GM19438 (cell line): Measurements from ENCODE around the gene LCN15.
"Not testable (repeated sequence)": the region's sequence is repeated elsewhere in the genome, so short reads cannot be mapped to it uniquely, and the experiment has no call there.

Experiments used
- ATAC-seq: cut with Tn5 transposase; IDR thresholded peaks from one replicate; pipeline ENCODE4 v1.9.1; 2021; ENCODE audit warnings: low read depth; ENCODE audit not compliant: unreplicated experiment

The LCN15 gene

DNA sequence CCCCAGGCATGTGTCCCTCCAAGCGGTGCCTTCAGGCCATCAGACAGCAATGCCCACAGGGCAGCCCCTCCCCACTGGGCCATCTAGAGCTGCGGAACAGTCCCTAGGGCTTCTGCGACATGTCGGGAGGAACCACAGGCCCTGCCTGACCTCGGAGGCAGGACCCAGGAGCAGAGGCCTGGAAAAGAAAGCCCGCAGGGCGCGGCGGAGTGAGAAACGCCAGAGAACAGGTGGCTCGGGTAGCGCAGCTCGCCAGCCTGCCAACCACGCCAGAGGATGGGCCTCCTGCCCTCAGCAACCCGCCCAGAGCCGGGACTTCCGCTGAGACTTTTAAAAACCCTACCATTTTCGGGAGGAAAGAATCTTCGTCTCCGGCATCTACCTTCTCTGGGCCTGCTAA lies 7.0 kb downstream of the LCN15 start:
- no peak for ATAC-seq

DNA sequence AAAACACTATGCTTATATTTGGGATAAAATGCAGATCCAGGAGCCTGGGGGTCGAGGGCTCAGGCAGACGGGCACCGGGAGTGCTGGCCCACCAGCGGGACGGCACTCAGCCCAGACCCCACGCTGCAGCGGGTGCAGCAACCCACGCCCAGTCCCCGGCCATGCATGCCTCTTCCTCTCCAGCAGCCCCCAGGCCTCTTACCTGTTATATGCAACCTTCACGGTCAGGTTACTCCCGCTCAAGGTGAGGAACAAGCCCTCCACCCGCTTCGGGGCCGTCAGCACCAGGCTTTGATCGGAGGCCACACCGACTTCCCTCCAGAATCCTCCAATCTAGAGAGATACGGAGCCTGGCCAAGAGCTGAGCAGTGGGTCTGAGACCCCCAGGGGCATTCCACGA lies 7.5 kb downstream of the LCN15 start:
- ATAC-seq: no peak

DNA sequence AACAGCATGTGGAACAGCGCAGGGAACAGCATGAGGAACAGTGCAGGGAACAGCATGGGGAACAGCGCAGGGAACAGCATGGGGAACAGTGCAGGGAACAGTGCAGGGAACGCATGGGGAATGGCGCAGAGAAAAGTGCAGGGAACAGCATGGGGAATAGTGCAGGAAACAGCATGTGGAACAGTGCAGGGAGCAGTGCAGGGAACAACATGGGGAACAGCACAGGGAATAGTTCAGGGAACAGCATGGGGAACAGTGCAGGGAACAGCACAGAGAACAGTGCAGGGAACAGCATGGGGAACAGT lies 8.2 kb downstream of the LCN15 start:
- ATAC-seq: no peak

DNA sequence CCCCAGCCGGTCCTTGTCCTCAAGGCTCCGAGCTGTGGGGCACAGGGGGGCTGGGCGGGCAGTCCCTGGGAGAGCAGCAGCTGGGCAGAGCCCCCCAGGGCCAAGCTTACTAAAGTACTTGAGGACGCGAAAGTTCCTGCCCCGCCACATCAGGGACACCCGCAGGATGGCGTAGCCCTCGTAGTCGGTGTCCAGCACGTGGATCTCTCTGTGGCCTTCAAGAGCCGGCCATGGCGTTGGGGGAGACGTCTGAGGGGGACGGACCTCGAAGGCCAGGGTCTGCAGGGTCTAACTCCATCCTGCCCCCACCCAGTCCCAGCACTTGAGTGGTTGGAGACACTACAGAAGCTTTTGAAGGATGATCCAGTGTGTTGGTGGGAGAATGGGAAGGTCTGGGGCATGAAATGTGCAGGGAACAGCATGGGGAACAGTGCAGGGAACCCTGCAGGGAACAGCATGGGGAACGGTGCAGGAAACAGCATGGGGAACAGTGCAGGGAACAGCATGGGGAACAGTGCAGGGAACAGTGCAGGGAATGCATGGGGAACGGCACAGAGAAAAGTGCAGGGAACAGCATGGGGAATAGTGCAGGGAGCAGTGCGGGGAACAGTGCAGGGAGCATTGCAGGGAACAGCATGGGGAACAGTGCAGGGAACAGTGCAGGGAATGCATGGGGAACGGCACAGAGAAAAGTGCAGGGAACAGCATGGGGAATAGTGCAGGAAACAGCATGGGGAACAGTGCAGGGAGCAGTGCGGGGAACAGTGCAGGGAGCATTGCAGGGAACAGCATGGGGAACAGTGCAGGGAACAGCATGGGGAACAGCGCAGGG lies 8.8 kb downstream of the LCN15 start:
- ATAC-seq: not testable (repeated sequence)

DNA sequence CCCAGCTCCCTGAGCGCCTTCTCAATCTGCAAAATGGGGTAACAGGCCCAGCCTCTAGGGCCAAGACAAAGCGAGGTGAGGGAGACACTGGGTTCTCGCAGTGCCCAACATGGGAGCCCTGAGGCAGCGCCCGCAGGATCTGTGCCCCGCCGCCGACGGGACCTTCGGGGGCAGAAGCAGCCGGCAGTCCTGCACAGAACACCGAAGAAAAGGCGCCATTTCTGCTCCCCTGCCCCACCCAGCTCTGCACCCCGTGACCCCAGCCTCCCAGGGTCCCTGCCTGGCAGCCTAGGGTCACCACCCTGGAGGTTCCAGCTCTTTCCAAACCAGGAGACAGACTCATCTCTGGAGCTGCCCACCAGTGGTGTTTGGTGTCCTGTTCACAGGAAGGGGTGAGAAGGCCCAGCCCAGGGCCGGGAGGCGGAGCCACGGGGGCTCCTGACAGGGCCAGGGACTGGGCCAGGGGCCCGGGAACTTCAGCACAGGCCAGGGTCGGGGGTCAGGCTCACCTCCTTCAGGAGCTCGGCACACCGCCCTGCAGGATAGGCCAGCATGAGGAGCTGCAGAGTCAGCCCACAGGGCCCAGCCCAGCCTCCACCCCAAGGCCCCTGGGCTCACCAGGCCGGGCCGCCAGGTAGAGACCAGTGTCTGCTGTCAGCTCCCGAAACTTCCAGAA lies 9.6 kb downstream of the LCN15 start:
- no peak for ATAC-seq

DNA sequence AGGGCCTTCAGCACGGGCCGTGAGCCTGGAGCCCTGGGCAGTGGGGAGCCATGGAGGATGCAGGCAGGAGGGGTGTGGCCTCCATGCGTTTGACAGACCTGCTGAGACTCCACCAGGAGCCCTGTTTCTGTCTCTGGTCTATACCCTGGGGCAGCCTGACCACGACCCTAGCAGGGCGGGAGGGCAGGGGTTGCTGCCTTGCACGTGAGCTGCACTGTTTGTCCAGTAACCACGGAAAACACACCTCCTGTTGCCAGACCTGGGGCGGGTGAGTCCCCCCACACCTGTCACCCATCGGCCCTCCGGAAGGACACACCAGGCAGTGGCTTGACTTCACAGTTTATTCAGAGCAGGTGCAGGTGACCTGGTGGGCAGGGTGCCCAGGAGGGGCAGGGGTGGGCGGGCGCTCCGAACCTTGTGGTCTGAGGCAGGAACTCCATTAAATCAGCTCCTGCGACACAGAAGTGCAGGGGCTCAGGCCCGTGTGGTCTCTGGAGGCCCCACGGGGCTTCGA lies 10.2 kb downstream of the LCN15 start:
- ATAC-seq: no peak

DNA sequence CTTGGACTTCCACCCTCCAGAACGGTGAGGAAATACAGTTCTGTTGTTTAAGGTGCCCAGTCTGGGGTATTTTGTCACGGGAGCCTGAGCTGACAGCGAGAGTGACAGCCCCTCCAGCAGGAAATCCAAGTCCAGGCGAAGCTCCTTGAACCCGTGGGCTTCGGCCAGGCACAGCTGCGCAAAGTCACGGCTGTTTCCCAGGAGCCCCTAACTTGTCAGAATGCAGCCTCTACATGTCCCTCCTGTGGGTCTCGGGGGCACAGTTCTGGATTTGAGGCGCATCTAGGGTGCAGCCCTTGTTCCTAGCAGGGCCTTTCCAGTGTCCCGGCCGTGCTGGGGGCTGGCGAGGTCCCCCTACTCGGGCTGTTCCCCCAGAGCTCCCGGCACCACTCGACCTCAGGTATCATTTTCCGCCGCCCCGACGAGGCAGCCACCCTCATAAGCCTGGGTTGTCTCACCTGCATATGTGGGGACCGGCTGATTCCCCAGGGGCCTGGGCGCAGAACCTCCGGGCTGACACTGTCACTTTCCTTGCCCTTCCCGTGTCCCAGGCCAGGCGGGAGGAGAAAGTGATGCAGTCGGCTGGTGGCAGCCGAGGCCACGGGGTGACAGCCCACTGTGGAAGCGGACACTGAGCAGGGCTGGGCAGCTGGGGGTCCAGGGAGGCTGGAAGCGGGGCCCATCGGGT lies 10.8 kb downstream of the LCN15 start:
- ATAC-seq: no peak

DNA sequence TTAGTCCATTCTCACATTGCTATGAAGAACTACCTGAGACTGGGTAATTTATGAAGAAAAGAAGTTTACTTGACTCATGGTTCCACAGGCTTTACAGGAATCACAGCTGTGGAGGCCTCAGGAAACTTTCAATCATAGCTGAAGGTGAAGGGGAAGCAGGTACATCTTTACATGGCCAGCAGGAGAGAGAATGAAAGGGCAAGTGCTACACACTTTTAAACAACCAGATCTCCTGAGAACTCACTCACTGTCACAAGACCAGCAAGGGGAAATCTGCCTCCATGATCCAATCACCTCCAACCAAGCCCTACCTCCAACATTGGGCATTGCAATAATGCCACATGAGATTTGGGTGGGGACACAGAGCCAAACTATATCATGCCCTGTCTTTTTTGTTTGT lies 12.5 kb downstream of the LCN15 start:
- ATAC-seq: no peak

DNA sequence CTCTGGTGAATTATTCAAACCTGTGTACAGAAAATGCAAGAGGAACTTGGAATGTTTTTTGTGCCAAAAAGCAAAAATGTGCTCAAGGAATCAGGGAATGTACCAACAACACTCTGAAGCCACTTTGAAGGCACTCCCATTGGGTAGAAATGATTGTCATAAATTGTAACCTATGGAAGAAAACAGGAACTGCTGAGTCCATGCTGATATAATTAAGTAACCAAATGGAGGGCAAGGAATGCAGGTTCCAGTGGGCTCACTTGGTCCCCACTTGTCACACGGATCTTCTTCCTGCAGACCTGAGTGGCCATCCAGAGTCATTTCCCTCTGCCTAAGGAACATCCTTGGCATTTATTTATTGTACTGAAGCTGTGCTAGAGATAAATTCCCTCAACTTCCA lies 13.1 kb downstream of the LCN15 start:
- no peak for ATAC-seq

DNA sequence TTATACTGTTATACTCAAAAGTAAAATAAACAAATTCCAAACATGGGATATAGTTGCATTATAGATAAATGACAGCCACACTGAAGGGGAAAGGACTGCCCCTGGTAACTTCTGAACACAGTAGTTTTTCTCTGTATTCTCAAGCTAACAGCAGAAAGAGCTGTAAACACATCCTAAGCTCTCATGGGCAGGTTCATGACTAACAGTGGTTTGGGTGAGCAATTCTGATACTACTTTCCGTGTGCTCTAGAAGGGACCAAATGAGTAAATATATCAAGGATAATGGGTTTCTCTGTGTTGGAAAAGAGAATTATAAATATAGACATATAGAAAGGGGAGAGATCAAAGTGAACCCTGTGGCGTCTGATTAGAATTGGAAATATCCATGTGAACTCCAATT lies 13.8 kb downstream of the LCN15 start:
- no peak for ATAC-seq

DNA sequence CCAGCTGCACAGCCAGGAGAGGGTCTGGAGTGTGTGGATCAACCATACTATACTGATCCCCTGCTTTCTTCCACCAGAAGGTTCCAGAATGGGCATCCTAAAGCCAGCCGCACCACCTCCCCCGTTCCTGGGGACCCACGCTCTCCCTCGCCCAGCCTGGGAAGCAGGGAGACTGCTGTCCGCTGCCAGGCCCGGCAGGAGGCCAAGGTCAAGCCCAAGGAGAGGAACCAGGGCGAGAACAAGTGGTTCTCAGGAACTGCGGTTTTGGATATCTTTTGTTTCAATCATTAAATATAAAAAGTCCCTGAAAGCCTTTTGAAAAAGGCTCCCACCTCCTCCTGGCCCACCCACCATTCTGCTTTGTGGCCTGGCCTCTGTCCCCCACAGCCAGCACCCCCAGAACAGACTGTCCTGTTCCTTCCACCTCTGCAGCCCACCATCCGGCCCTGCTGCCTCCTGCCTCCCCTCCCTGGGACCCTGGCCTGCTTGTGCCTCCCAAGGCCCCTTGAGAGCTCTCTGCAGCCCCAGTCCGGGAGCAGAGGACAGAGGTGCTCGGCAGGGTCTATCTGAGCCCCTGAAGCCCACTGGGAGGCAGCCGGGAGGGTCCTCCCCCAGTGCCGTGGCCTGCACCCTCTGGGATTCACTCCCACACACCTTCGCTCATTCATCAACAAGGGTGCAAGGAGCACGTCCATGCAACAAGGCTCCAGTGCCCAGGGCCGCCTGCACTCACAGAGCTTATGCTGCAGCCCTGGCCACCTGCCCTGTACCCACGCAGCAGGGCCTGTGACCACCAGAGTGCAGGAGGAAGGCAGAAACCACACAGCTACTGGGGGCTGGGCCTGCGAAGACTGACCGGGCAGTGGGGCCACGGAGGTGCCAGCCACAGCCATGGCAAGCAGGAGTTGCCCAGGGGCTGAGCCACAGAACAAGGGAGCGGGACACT lies 15.4 kb downstream of the LCN15 start:
- no peak for ATAC-seq

DNA sequence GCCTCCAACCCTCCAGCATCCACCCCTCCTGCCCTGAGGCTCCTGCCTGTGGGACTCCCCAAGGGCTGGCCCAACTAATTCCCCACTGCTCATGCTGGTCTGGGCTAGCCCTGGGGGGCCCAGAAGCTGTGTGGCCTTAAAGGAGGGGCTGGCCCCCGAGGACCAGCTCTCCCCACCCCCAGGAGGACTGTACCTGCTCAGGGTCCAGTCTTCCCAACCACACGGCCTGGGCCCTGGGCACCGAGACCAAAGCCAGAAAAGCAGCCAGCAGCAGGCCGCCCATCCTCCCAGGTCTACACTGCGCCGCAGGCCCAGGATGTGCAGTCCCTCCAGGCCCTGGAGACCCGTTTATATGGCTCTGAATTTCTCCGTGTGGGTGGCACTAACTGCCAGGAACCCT lies 16.1 kb downstream of the LCN15 start, which contains the start of gene LCN6:
Gene LCN6 (minus strand): TSS at position 325 of the 400 bp plus-strand sequence. CDS start 42 bp downstream, at position 283.
- no peak for ATAC-seq

DNA sequence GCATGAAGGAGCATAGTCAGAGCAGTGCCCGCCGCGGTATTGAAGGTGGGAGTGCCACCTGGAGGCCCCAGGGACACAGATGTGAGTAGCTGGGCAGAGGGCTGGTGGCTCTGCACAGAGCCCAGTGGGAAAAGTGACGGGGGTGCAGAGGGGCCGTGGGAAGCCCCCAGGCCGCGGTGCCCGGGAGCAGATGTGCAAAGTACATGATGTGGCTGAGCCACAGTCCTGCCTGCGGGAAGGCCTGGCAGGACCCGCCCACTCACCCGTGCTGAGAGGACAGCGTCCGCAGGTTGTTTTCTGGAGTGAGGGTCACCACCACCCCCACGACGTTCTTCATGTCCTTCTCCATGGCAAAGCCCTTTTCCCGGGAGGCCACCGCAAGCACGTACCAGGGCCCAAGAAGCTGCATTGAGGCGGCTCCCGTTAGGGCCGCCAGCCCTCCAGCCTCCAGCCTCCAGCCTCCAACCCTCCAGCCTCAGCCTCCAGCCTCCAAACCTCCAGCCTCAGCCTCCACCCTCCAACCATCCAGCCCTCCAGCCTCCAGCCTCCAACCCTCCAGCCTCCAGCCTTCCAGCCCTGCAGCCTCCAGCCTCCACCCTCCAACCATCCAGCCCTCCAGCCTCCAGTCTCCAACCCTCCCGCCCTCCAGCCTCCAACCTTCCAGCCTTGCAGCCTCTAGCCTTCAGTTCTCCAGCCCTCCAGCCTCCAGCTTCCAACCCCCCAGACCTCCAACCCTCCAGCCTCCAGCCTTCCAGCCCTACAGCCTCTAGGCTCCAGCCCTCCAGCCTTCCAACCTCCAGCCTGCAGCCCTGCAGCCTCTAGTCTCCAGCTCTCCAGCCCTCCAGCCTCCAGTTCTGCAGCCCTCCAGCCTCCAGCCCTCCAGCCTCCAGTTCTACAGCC lies 16.9 kb downstream of the LCN15 start:
- ATAC-seq: no peak

DNA sequence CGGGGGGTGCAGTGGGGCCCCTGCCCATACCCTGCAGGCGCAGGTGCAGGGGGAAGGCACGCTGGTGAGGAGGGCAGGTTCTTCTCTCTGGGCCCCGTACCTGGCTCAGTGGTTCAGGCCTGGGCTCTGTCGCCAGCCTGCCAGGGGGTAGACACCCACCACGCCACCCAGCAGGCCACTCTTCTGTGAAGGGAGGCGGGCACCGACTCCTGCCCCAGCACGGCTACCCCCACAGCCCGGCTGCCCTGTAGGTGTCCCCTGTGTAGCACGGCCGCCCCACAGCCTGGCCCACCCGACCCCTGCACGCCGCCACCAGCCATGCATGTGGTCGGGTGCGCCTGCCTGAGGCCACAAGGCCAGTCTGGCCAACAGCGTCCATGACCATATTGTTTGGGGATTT lies 17.7 kb downstream of the LCN15 start:
- no peak for ATAC-seq

DNA sequence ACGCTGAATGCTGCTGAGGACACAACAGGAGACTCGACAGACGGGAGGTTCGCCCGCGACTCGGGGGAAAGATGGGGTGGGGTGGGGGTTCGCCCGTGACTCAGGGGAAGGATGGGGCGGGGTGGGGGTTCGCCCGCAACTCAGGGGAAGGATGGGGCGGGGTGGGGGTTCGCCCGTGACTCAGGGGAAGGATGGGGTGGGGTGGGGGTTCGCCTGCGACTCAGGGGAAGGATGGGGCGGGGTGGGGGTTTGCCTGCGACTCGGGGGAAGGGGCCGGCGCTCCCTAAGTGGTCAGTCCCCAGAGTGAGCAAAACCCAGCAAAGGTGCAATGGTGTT lies 18.2 kb downstream of the LCN15 start:
- ATAC-seq: no peak

DNA sequence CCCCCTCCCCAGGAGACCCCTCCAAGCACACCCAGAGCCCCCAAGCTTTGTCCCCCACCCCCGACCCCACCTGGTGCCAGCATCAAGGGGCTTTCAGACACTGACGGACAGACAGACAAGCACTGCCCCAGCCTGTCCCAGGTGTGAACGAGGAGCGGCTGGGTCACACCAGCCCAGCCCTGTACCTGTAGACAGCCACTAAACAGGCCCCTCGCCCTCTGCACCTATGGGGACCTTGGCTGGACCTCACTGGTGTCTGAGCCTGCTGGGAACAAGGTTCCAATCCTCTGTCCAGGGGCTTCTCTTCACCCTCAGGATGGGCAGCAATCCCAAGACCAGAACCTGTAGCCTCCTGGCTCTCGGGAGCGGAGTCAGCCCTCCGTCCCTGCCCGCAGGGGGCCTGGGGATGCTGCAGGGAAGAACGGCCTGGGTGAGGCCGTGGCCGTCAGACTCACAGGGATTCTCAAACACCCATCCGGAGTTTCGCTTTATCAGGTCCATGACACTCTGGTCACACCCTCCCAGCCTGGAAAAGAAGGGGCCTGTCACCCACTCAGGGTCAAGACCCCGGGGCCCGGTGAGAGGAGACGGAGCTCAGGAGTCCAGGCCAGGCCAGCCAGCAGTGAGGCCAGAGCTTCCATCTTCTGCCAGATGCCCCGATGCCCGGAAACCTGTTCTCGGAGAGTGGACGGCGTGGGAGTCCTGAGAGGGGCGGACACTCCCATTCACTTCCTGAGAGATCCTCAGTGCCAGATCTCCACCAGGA lies 18.7 kb downstream of the LCN15 start:
- ATAC-seq: no peak

DNA sequence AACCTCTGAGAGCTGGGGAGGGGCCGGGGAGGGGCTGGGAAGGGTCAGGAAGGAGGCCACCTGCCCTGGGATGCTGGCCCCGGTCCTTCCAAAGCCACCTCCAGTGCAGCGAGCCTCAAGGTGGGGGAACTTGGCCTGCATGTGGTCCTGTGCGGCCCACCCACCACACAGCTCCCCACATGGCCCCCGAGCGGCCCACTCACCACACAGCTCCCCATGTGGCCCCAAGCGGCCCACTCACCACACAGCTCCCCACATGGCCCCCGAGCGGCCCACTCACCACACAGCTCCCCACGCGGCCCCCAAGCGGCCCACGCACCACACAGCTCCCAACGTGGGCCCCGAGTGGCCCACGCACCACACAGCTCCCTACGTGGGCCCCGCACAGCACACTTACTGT lies 19.5 kb downstream of the LCN15 start:
- no peak for ATAC-seq

DNA sequence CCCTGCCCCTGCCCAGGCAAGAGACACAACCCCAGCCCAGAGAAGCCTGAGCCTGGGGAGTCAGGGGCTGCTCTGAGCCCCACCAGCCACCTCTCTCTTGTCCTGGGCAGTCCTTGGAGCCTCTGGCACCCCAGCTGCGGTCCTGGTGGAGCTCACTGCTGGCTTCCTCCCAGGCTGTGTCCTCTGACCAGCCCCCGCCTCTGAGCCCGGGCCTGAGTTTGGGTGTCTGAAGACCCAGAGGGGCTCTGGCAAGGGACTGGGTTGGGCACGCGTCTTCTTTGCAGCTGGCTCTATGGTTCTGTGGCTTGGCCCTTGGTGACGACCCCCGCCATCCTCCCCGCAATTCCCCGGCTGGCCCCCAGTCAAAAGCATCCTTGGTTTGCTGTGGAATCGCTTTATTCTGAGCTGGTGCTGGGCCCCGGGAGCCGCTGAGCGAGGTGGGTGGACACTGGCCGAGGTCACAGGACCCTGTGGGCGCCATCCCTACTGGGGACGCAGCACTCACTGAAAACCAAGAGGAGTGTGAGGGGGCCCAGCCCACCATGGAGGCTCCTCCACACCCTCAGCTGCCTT lies 20.6 kb downstream of the LCN15 start:
- no peak for ATAC-seq
